C4-2B (cell line): ENCODE data around the gene STXBP2.
A peak's percentile ranks its signal among the peaks of the same experiment; 100 is the strongest.

Source experiments
- H3K27ac ChIP-seq: fragments of 450-650 bp; 2 replicates; pipeline ENCODE4 v1.5.1; 2017
- ZFX ChIP-seq: fragments of 450-650 bp; IDR thresholded peaks from 2 replicates; pipeline ENCODE4 v1.6.1; 2017
- TF ChIP-seq, protein P1 (sequence below): fragments of 450-650 bp; conservative IDR thresholded peaks from 2 replicates; pipeline ENCODE4 v1.5.1; 2017; ENCODE audit warnings: mild to moderate bottlenecking

STXBP2 gene

DNA sequence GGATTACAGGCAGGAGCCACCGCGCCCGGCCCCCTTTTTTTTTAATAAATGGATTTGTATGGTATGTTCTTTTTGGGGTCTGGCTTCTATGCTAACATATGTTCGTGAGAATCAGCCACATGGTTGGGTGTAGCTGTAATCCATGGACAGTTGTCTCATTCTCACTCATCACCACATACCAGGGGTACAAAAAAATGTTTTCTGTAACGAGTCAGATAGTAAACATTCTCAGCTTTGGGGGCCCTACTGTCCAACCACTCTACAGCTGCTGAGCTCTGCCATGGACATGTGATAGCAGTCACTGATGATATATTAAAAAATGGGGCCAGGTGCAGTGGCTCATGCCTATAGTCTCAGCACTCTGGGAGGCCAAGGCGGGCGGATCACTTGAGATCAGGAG lies 26.8 kb downstream of the STXBP2 start:
- no peak overlapping the region for H3K27ac ChIP-seq
- TF ChIP-seq ZFX: no peak
- TF ChIP-seq, protein P1, sequence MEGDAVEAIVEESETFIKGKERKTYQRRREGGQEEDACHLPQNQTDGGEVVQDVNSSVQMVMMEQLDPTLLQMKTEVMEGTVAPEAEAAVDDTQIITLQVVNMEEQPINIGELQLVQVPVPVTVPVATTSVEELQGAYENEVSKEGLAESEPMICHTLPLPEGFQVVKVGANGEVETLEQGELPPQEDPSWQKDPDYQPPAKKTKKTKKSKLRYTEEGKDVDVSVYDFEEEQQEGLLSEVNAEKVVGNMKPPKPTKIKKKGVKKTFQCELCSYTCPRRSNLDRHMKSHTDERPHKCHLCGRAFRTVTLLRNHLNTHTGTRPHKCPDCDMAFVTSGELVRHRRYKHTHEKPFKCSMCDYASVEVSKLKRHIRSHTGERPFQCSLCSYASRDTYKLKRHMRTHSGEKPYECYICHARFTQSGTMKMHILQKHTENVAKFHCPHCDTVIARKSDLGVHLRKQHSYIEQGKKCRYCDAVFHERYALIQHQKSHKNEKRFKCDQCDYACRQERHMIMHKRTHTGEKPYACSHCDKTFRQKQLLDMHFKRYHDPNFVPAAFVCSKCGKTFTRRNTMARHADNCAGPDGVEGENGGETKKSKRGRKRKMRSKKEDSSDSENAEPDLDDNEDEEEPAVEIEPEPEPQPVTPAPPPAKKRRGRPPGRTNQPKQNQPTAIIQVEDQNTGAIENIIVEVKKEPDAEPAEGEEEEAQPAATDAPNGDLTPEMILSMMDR: no peak

DNA sequence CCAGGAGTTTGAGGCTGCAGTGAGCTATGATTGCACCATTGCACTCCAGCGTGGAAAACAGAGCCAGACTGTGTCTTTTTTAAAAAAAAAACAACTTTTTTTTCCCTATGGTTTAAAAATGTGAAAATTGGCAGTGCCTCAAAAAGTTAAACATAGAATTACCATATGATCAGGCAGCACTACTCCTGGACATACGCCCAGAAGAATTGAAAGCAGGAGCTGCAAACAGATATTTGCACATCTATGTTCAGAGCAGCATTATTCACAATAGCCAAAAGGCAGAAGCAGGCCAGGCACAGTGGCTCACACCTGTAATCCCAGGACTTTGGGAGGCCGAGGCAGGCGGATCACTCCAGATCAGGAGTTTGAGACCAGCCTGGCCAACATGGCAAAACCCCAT lies 28.2 kb downstream of the STXBP2 start:
- TF ChIP-seq, protein P1: no peak
- TF ChIP-seq ZFX: no peak
- H3K27ac ChIP-seq: peak overlapping the region; percentile 42

DNA sequence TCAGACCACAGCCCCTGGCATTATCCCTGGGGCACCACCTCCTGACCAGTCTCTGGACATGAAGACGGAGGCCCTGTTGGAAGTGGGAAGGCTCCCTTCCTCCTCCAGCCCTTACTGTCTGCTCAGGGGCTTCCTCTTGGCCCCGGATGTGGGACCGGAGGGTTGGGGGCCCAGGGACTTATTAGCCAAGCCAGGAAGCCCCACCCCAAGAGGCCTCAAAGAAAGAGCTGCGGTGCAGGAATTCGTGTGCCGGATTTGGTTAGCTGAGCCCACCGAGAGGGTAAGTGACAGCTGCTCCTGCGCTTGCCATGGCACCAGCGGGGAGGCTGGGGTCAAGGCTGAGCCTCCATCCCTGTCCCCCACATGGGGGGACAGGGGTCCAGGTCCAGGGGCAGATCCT lies 31.9 kb downstream of the STXBP2 start, which contains the start of gene RETN:
RETN (plus strand) TSS at position 208 of the 400 bp plus-strand sequence. CDS start 278 bp downstream, outside the sequence.
- TF ChIP-seq, protein P1: no peak
- TF ChIP-seq ZFX: no peak
- H3K27ac ChIP-seq: no peak within 1 kb of the TSS

DNA sequence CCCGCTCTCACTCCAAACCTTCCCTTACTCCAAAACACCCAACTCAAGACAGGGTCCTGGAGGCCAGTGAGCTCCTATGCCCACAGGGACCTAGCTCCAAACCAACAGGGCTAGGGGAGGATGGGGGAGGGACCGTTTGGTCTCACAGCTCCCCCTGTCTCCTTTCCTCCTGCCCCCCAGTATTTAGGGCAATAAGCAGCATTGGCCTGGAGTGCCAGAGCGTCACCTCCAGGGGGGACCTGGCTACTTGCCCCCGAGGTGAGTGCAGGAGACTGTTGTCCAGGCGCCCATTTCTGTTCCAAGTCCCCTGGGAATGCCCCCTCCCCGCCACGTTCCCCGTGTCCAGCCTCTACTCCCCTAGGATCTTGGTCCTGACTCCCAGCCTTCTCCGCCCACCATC lies 32.7 kb downstream of the STXBP2 start:
- no peak overlapping the region for H3K27ac ChIP-seq
- TF ChIP-seq, protein P1: no peak
- no peak for TF ChIP-seq ZFX

DNA sequence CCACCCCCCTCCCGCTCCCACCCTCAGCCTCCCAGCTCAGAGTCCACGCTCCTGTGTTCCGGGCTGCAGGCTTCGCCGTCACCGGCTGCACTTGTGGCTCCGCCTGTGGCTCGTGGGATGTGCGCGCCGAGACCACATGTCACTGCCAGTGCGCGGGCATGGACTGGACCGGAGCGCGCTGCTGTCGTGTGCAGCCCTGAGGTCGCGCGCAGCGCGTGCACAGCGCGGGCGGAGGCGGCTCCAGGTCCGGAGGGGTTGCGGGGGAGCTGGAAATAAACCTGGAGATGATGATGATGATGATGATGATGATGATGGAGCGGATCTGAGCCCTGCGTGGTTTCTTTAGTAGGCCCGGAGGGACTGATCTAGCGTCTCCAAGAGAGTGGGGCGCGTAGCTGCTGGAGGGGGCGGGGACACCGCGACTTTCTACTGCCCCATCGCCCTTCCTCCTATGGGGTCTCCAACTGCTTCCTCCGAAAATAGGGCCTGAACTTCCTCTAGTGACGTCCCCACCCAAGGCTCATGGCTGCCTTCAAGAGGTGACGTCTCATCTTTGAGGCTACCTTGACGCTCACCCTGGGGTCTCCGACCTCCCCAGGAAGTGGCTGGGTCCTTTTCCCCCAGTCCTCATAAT lies 33.4 kb downstream of the STXBP2 start:
- no peak for TF ChIP-seq ZFX
- TF ChIP-seq, protein P1: no peak
- H3K27ac ChIP-seq: no peak overlapping the region

DNA sequence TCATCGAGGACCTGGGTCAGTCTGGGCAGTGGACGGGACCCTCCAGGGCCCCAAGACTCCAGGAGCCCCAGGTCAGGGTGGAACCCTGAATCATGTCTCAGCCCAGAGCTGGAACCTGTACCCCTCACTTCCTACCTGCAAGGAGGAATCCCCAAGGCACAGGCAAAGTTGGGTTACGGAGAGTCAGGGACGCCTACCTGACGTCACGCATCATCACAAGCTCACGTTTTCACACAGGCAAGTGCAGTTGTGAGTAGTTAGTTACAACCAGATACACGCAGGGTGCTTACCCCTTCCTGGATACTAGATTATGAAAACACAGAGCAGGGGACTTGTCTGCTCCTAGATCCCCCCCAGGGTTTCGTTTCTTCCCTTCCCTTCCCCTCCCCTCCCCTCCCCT lies 33.9 kb downstream of the STXBP2 start:
- no peak overlapping the region for H3K27ac ChIP-seq
- TF ChIP-seq ZFX: no peak
- TF ChIP-seq, protein P1: no peak

DNA sequence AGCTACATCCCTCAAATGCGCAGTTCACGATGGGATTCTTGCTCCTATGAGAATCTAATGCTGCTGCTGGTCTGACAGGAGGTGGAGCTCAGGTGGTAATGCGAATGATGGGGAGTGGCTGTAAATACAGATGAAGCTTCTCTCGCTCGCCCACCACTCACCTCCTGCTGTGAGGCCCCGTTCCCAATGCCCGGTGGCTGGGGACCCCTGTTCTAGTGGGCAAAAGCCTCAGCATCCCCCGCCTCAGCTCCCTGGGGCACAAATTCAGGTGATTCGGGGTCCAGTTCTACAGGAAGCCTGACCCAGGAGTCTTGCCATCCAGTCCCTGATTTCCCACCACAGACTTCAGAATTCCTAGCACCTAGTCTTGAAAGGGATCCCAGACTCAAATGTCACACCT lies 35.6 kb downstream of the STXBP2 start:
- TF ChIP-seq, protein P1: no peak
- TF ChIP-seq ZFX: no peak
- no peak overlapping the region for H3K27ac ChIP-seq
